GM18505 (cell line): ENCODE results near the gene USP22.

Experiments used
- ATAC-seq: cut with Tn5 transposase; IDR thresholded peaks from one replicate; pipeline ENCODE4 v1.9.1; 2021; ENCODE audit not compliant: unreplicated experiment
- POLR2A ChIP-seq: IDR thresholded peaks from 4 replicates; pipeline ENCODE4 v1.6.1; 2011; ENCODE audit warnings: borderline replicate concordance; ENCODE audit not compliant: insufficient read depth, insufficient read length; ENCODE audit errors: extremely low read depth

Gene USP22

GRCh38 chr17:20975566-20975965 lies 67.2 kb downstream of the USP22 start:
- no peak for ATAC-seq

GRCh38 chr17:20970329-20970728 lies 72.5 kb downstream of the USP22 start:
- ATAC-seq: no peak
- no peak for TF ChIP-seq POLR2A

More at GRCh38 chr17:20975566-20975965, 67.2 kb downstream of the USP22 start:
- TF ChIP-seq POLR2A: no peak

- no peak for TF ChIP-seq POLR2A
Measured at GRCh38 chr17:20968913-20969616, 73.7 kb downstream of the USP22 start.

GRCh38 chr17:20967776-20968175 lies 75.0 kb downstream of the USP22 start:
- TF ChIP-seq POLR2A: no peak
- ATAC-seq: no peak

More at GRCh38 chr17:20968913-20969616, 73.7 kb downstream of the USP22 start:
- ATAC-seq: no peak

- peak; percentile 59 for ATAC-seq
- no peak for TF ChIP-seq POLR2A
Measured at GRCh38 chr17:20966870-20967269, 75.9 kb downstream of the USP22 start.

GRCh38 chr17:20965492-20965891 lies 77.3 kb downstream of the USP22 start:
- TF ChIP-seq POLR2A: no peak
- no peak for ATAC-seq

- TF ChIP-seq POLR2A: no peak
- ATAC-seq: no peak
Measured at GRCh38 chr17:20961586-20961985, 81.2 kb downstream of the USP22 start.

- ATAC-seq: no peak
- no peak for TF ChIP-seq POLR2A
Measured at GRCh38 chr17:20960871-20961270, 81.9 kb downstream of the USP22 start.

GRCh38 chr17:20955427-20956323 lies 87.1 kb downstream of the USP22 start:
- ATAC-seq: no peak
- TF ChIP-seq POLR2A: no peak

GRCh38 chr17:20954794-20955193 lies 88.0 kb downstream of the USP22 start:
- ATAC-seq: no peak
- TF ChIP-seq POLR2A: no peak

GRCh38 chr17:20952183-20952582 lies 90.6 kb downstream of the USP22 start:
- no peak for TF ChIP-seq POLR2A
- no peak for ATAC-seq
